Adipocyte (in vitro differentiated cells): ENCODE results near the gene TAS2R43.
"Not testable (repeated sequence)": the region's sequence is repeated elsewhere in the genome, so short reads cannot be mapped to it uniquely, and the experiment has no call there.

Experiments used
- DNase-seq: peaks from one replicate; pipeline ENCODE4 v3.0.0-alpha.2; 2015; ENCODE audit warnings: low read depth
- H3K27me3 ChIP-seq: replicated peaks from 2 replicates; pipeline ENCODE4 v1.7.0; 2013; ENCODE audit warnings: mild to moderate bottlenecking, low read length, moderate library complexity; ENCODE audit not compliant: control insufficient read depth, insufficient read depth
- H3K36me3 ChIP-seq: 2 replicates; pipeline ENCODE4 v1.7.0; 2013; ENCODE audit warnings: low read length, mild to moderate bottlenecking, moderate library complexity; ENCODE audit not compliant: control insufficient read depth, insufficient read depth, severe bottlenecking
- H3K4me1 ChIP-seq: 2 replicates; pipeline ENCODE4 v1.7.0; 2013; ENCODE audit warnings: mild to moderate bottlenecking, low read length, moderate library complexity; ENCODE audit not compliant: control insufficient read depth, insufficient read depth
- H3K4me3 ChIP-seq: 2 replicates; pipeline ENCODE4 v1.7.0; 2013; ENCODE audit warnings: mild to moderate bottlenecking, low read length, moderate library complexity
- H3K9ac ChIP-seq: 2 replicates; pipeline ENCODE4 v1.7.0; 2013; ENCODE audit warnings: mild to moderate bottlenecking, low read length, moderate library complexity
- H3K9me3 ChIP-seq: 2 replicates; pipeline ENCODE4 v1.7.0; 2013; ENCODE audit warnings: mild to moderate bottlenecking, low read length, moderate library complexity; ENCODE audit not compliant: control insufficient read depth

The TAS2R43 gene

GRCh38 chr12:11059784-11060183 is 32.3 kb downstream of the TAS2R43 start:
- Histone ChIP-seq H3K4me3 (no peak overlapping the region), H3K4me1 (no peaks in the 10 kb centered on the region), H3K9ac (no peak overlapping the region), H3K27me3 (no peaks in the 10 kb centered on the region), H3K36me3 (no peaks in the 10 kb centered on the region), H3K9me3 (no peaks in the 10 kb centered on the region)
- no peak for DNase-seq

GRCh38 chr12:11059041-11059440 is 33.1 kb downstream of the TAS2R43 start:
- Histone ChIP-seq H3K36me3 (no peaks in the 10 kb centered on the region), H3K27me3 (no peaks in the 10 kb centered on the region), H3K4me1 (no peaks in the 10 kb centered on the region), H3K9ac (no peak overlapping the region), H3K4me3 (no peak overlapping the region), H3K9me3 (no peaks in the 10 kb centered on the region)
- DNase-seq, result no peak

GRCh38 chr12:11055306-11055705 is 36.8 kb downstream of the TAS2R43 start:
- Histone ChIP-seq H3K4me3 (no peak overlapping the region), H3K9ac (no peak overlapping the region), H3K9me3 (peaks cover 4% of the 10 kb centered on the region), H3K36me3 (peaks cover 3% of the 10 kb centered on the region), H3K4me1 (no peaks in the 10 kb centered on the region), H3K27me3 (no peaks in the 10 kb centered on the region)
- DNase-seq, result no peak

- H3K4me3 ChIP-seq, H3K9ac ChIP-seq, DNase-seq, H3K9me3 ChIP-seq, H3K4me1 ChIP-seq, H3K27me3 ChIP-seq: not testable (repeated sequence)
- H3K36me3 ChIP-seq, result peaks cover 20% of the 10 kb centered on the region
These were observed 42.1 kb downstream of the TAS2R43 start for GRCh38 chr12:11049806-11050531.

- not testable (repeated sequence) for H3K27me3 ChIP-seq, H3K9ac ChIP-seq, H3K4me3 ChIP-seq, H3K4me1 ChIP-seq, DNase-seq, H3K9me3 ChIP-seq
- peaks cover 22% of the 10 kb centered on the region for H3K36me3 ChIP-seq
These were observed 50.7 kb downstream of the TAS2R43 start for GRCh38 chr12:11041366-11041765.
